Vagina (tissue), 2 donors: ENCODE results near the gene RAN. TPM values are rescaled to one million over a fixed set of nuclear protein-coding genes. Genes with fewer than 3 reads are reported as not detected.
A peak's percentile ranks its signal among the peaks of the same experiment; 100 is the strongest.
"Not testable (repeated sequence)": the region's sequence is repeated elsewhere in the genome, so short reads cannot be mapped to it uniquely, and the experiment has no call there.

Source experiments
- DNase-seq, 2 donors: peaks; one replicate each; pipeline ENCODE4 v3.0.0-alpha.2; 2017; ENCODE audit errors: extremely low spot score in 2 of 2
- H3K27ac ChIP-seq: fragments of 200-600 bp; sonication (generic); one replicate; pipeline ENCODE4 v1.5.1; 2019
- H3K27me3 ChIP-seq: fragments of 200-600 bp; sonication (generic); one replicate; pipeline ENCODE4 v1.5.1; 2019
- H3K36me3 ChIP-seq, 2 donors: fragments of 200-600 bp; sonication (generic); one replicate each; pipeline ENCODE4 v1.5.1; 2017 to 2019
- H3K4me1 ChIP-seq: fragments of 200-600 bp; sonication (generic); one replicate; pipeline ENCODE4 v1.5.1; 2019
- H3K4me3 ChIP-seq, 2 donors: fragments of 200-600 bp; sonication (generic); 1 replicate in 1 of 2; 2 replicates in 1 of 2; pipeline ENCODE4 v1.5.1; 2016 to 2019
- H3K9me3 ChIP-seq: fragments of 200-600 bp; sonication (generic); one replicate; pipeline ENCODE4 v1.5.1; 2019
- POLR2A ChIP-seq, 2 donors: fragments of 450-650 bp; IDR thresholded peaks; one replicate each; pipeline ENCODE4 v1.6.1; 2017; ENCODE audit warnings: antibody characterized with exemption in 2 of 2, mild to moderate bottlenecking in 2 of 2, moderate library complexity in 2 of 2
- POLR2AphosphoS5 ChIP-seq, 2 donors: sonication (generic); formaldehyde crosslinking; IDR thresholded peaks; one replicate each; pipeline ENCODE4 v1.9.0; 2017; ENCODE audit warnings: antibody characterized with exemption in 2 of 2, mild to moderate bottlenecking in 2 of 2, low read depth in 1 of 2; ENCODE audit not compliant: insufficient read depth in 1 of 2
- intact Hi-C: fragments of 100-400 bp; cut with DNase I; formaldehyde crosslinking; loops from one replicate; pipeline ENCODE4 v1.15.1; 2023
- total RNA-seq: library from RNA; depleted of rRNA; stranded (reverse); fragments of >200 nt; gene quantifications from one replicate; pipeline ENCODE4 v1.2.3, GENCODE V29; 2016
- TF ChIP-seq, protein P1 (sequence below), 3 experiments: fragments of 450-650 bp in 2 of 3; fragments of 200-600 bp in 1 of 3; sonication (generic) in 1 of 3; IDR thresholded peaks; one replicate each; pipeline ENCODE4 v1.5.1; 2017 to 2019; ENCODE audit warnings: antibody characterized with exemption in 3 of 3, mild to moderate bottlenecking in 2 of 3, moderate library complexity in 2 of 3

Gene RAN
- total RNA-seq, 1 donor from 2014 or later: 250 TPM

- Histone ChIP-seq H3K9me3 (no peaks in the 10 kb centered on the region), H3K4me1 (no peaks in the 10 kb centered on the region), H3K36me3 (no peaks in the 10 kb centered on the region), H3K27me3 (no peaks in the 10 kb centered on the region), H3K27ac (no peak overlapping the region), H3K4me3 (no peak overlapping the region)
- TF ChIP-seq POLR2A (IDR thresholded peaks at IDR 0.05): no peak
- no peak for TF ChIP-seq POLR2AphosphoS5 (IDR thresholded peaks at IDR 0.05; ENCODE audit: insufficient read depth in 1 of 2, low read depth in 1 of 2)
- TF ChIP-seq, protein P1, sequence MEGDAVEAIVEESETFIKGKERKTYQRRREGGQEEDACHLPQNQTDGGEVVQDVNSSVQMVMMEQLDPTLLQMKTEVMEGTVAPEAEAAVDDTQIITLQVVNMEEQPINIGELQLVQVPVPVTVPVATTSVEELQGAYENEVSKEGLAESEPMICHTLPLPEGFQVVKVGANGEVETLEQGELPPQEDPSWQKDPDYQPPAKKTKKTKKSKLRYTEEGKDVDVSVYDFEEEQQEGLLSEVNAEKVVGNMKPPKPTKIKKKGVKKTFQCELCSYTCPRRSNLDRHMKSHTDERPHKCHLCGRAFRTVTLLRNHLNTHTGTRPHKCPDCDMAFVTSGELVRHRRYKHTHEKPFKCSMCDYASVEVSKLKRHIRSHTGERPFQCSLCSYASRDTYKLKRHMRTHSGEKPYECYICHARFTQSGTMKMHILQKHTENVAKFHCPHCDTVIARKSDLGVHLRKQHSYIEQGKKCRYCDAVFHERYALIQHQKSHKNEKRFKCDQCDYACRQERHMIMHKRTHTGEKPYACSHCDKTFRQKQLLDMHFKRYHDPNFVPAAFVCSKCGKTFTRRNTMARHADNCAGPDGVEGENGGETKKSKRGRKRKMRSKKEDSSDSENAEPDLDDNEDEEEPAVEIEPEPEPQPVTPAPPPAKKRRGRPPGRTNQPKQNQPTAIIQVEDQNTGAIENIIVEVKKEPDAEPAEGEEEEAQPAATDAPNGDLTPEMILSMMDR (IDR thresholded peaks at IDR 0.05): no peak
- intact Hi-C loops: no loop called here
- DNase-seq: no peak
Measured at GRCh38 chr12:130862161-130862560, 9.7 kb upstream of the RAN start.

- H3K36me3 ChIP-seq, H3K27me3 ChIP-seq, intact Hi-C loops, H3K9me3 ChIP-seq, H3K4me1 ChIP-seq, DNase-seq, H3K27ac ChIP-seq, H3K4me3 ChIP-seq: not testable (repeated sequence)
Measured at GRCh38 chr12:130862771-130863170, 9.1 kb upstream of the RAN start.

- no peaks in the 10 kb centered on the region for H3K4me1 ChIP-seq
- no peak for TF ChIP-seq POLR2A (IDR thresholded peaks at IDR 0.05)
- TF ChIP-seq, protein P1 (IDR thresholded peaks at IDR 0.05): no peak
- TF ChIP-seq POLR2AphosphoS5 (IDR thresholded peaks at IDR 0.05; ENCODE audit: insufficient read depth in 1 of 2, low read depth in 1 of 2): no peak
- no peaks in the 10 kb centered on the region for H3K9me3 ChIP-seq
- DNase-seq: no peak
- no peaks in the 10 kb centered on the region for H3K27me3 ChIP-seq
- no peak overlapping the region for H3K27ac ChIP-seq
- no peaks in the 10 kb centered on the region for H3K36me3 ChIP-seq
- no peak overlapping the region for H3K4me3 ChIP-seq
- intact Hi-C loops: no loop called here
Measured at GRCh38 chr12:130863298-130863697, 8.6 kb upstream of the RAN start.

GRCh38 chr12:130868412-130868811, 3.5 kb upstream of the RAN start:
- TF ChIP-seq POLR2AphosphoS5 (IDR thresholded peaks at IDR 0.05; ENCODE audit: insufficient read depth in 1 of 2, low read depth in 1 of 2): no peak
- TF ChIP-seq POLR2A (IDR thresholded peaks at IDR 0.05): no peak
- TF ChIP-seq, protein P1 (IDR thresholded peaks at IDR 0.05): no peak

DNA sequence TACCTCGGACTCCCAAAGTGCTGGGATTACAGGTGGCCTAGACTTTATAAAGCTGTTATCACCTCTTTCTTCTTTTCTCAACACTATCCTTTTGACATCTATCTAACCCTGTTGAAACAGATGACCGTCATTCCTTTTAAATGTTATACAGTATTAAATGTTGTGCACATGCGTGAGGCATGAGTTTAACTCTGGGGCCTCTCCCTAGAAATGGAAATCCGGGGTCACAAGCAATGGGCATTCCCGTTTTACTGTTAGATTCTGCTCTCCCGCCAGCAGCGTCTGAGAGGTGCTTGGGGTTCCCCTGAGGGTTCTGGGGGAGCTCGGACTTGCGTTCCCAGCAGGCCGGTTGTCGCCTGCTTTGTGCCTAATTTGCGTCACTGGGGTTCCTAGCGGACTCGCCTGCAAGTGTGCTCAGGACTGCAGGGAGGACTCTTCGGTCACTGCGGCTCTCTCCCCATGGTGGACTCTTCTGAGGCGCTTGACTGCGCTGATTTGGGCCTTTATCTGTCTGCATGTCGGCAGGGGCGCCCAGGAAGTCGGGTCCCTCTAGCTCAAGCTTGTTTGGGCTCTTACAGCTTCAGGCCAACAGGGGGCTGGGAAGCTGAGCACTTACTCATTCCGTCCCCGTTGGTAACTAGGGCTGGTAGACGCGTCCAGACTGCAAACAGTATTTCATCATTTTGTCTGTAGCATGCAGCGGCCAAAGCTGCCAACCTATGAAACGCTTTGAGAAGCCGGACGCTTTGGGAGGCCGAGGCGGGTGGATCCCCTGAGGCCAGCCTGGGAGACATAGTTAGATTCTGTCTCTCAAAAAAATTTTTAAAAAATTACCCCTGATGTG, 1.2 kb upstream of the RAN start:
- peak overlapping the region; percentile 70 to 86 for H3K4me3 ChIP-seq
- H3K9me3 ChIP-seq: no peaks in the 10 kb centered on the region
- peaks cover 4 to 23% of the 10 kb centered on the region in 2 donors for H3K36me3 ChIP-seq
- H3K27me3 ChIP-seq: no peaks in the 10 kb centered on the region
- TF ChIP-seq POLR2A (IDR thresholded peaks at IDR 0.05): no peak
- peak in 1 of 2 donors; percentile 33 for TF ChIP-seq POLR2AphosphoS5 (IDR thresholded peaks at IDR 0.05; ENCODE audit: insufficient read depth in 1 of 2, low read depth in 1 of 2)
- TF ChIP-seq, protein P1 (IDR thresholded peaks at IDR 0.05): peak in 1 of 3 experiments; percentile 41
- intact Hi-C loops: no loop called here
- DNase-seq: peak in 1 of 2 donors; percentile 93
- peak overlapping the region; percentile 80 for H3K27ac ChIP-seq
- H3K4me1 ChIP-seq: peaks cover 38% of the 10 kb centered on the region

More at GRCh38 chr12:130868412-130868811, 3.5 kb upstream of the RAN start:
- intact Hi-C loops: no loop called here
- Histone ChIP-seq H3K36me3 (peaks cover 0 to under 1% of the 10 kb centered on the region in 2 donors), H3K9me3 (no peaks in the 10 kb centered on the region), H3K4me1 (peaks cover 21% of the 10 kb centered on the region), H3K27ac (no peak overlapping the region), H3K27me3 (no peaks in the 10 kb centered on the region), H3K4me3 (no peak overlapping the region)
- no peak for DNase-seq
